Measurements from ENCODE around the gene PARVG.

PARVG gene

DNA sequence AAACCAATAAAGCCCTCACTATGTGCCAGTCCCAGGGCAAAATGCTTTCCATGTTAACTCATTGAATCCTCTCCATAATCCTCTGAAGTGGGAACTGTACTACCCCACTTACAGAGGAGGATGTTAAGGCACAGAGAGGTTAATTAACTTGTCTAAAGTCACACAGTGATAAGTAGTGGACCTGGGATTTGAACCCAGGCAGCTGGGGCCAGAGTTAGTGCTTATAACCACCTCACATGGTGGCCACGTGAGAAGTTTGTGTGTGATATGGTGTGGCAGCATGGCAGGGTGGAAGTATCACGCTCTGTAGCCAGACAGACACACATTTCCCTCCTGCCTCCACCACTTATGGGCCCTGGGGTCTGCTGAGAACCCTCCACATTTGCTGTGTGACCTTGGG, 16.5 kb downstream of the PARVG start:
- no peak for DNase-seq

DNA sequence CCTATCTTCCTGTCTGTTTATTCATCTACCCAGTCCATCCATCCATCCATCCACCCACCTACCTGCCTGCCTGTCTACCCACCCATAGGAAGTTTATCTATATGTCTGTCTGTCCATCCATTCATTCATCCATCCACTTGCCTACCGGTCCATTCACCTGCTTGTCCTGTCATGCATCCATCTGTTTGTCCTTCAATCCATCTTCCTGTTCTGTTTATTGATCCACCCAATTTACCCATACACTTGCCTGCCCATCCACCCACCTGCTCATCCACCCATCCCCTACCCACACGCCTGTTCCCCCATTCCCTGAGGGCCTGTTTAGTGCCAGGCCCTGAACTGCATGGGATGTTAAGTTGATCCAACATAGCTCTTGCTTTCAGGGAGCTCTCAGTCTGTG, 18.4 kb downstream of the PARVG start:
- DNase-seq = no peak

GRCh38 chr22:44199866-44200265, 19.1 kb downstream of the PARVG start:
- no peak for DNase-seq

DNA sequence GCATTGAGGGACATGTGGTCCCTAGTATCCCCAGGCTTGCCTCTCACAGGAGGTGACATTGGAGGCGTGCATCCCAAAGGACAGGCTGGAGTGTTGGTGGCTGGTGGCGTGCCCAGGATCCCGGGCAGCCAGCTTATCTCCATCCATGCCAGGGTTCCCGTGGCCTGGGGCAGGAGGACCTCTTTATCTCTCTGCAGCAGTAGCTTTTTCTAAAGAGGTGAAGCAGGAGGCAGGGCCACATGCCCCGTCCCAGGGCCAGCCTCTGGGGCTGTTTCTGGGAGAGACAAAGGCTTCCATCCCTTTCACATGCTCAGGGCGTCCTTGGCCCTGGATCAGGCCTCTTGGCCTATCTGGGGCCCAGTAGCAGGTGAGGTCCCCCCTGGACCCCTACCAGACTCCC, 19.7 kb downstream of the PARVG start:
- DNase-seq = no peak

GRCh38 chr22:44200855-44201550, 20.3 kb downstream of the PARVG start:
- no peak for DNase-seq

- DNase-seq = no peak
These were observed 20.9 kb downstream of the PARVG start for GRCh38 chr22:44201665-44202064.

DNA sequence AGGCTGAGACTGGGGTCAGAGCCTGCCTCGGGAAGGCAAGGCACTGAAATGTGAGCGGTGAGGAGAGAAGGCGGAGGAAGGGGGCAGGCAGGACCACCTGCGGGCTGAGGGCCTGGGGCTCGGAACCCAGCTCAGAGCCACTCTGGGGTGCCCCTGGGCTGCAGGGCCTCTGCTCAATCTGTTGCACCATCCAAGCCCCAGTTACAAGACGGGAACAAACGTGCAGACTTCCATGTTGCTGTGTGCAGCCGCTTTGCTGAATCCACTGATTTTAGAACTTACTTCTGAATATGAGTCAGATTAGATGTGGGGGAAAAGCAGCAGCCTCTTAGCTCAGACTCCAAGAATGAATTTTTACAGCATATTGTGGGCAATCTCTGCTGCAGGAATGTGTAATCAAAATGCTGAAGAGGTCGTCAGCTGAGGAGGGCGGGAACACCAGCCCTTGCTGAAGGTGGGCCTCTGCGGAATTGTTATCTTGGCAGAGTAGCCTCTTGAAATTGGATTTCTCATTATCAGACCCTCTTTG, 21.6 kb downstream of the PARVG start:
- DNase-seq = no peak

DNA sequence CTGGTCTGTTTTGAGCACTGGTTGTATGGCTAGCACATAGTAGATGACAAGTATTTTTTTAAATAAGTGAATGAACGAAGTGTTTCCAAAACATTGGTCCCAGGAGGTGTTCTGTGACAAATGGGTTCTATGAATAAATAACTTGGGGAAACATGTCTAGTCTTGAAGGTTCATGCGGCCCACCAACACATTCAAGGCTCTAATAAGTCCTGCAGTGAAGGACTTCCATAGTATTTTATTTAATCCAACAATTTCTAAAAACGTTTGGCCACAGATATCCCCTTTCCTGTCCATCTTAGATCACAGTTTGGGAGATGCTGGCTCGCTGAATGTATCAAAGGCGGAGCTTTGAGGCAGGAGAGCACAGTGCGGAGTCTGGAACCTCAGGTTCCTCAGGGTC, 22.5 kb downstream of the PARVG start:
- no peak for DNase-seq

DNA sequence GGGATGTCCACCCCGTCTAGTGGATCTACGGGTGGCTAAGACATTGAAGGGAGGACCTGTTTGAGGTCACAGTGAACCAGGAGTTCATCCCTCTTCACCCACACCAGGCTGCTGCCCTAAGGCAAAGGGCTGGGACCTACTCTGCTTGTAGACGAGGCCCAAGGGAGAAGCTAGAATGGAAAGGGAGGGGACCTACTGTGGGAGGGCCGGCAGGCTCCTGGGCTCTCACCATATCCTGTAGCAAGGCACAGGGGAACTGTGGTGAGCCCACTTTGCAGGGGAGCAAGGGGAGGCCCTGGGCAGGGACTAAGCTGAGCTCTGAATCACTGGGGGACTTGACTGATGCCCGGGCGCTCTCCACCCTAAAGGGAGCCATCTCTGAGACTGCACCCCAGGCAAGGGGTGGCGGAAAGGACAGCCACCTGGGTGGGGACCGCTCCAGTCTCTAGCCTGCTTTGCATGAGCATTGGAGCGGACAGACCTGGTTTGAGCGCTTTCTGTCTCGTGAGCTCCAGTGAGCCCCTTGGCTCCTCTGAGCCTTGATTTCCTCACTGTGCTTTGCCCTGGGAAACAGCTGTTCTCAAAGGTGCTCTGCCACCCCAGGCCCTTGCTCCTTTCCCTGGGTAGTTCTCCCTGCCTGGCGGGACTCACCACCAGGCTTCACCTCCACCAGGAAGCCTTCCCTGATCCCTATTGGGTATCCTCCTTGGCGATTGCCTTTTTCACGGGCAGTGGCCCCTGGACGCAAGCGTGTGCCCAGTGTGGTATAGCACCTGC, 24.2 kb downstream of the PARVG start:
- DNase-seq = no peak

- no peak for DNase-seq
These were observed 25.0 kb downstream of the PARVG start for GRCh38 chr22:44205516-44206329.

- no peak for DNase-seq
These were observed 25.6 kb downstream of the PARVG start for GRCh38 chr22:44206330-44206645.

DNA sequence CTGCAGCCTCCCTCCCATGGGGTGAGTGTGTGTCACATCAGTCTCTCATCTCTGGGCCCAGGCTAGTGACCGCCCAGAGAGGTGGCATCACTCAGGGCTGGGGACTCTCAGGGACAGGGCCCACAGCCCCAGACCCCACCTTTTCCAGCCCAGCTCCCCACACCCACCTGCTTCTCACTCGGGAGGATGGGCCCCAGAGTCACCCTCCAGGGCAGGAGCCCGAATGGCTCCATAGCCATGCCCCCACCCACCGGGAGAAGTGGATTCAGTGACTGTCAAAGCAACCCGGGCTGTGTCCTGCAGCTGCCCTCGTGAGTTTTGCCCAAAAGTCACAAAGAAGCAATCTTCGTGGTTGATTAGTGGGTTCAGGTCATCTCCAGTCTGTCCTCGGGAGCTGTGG, 26.0 kb downstream of the PARVG start:
- DNase-seq = no peak

DNA sequence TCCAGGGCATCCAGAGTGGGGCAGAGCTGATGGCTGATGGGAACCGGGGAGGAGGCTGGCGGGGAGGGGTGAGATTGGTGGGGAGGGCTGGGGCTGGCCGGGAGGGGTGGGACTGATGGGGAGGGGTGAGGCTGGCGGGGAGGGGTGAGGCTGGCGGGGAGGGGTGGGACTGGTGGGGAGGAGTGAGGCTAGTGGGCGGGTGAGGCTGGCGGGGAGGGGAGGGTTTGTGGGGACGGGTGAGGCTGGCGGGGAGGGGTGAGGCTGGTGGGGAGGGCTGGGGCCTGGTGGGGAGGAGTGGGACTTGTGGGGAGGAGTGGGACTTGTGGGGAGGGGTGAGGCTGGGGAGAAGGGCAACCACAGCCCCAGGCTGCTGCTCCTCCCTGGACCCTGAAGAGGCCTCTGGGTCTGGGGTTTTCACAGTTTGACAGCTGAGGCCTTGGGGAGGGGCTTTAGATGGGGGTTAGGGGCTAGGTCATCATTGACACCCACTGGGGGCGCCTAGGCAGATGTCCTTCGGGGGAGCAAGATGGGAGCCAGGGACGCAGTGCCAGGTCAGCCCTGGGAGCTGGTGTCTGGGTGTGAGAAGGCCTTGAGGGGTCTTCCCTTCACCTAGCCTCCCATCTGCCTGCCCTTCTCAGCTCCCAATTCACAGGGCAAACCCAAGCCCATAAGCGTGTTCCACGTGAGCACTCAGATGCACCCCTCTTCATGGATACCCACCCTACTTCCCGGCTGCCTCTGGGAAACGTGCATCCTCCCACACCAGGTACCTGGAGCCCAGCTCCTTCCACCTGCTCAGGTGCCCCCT, 26.7 kb downstream of the PARVG start:
- DNase-seq = no peak

- DNase-seq = no peak
These were observed 27.2 kb downstream of the PARVG start for GRCh38 chr22:44207981-44208317.

GRCh38 chr22:44209343-44209742, 28.6 kb downstream of the PARVG start:
- DNase-seq = no peak

DNA sequence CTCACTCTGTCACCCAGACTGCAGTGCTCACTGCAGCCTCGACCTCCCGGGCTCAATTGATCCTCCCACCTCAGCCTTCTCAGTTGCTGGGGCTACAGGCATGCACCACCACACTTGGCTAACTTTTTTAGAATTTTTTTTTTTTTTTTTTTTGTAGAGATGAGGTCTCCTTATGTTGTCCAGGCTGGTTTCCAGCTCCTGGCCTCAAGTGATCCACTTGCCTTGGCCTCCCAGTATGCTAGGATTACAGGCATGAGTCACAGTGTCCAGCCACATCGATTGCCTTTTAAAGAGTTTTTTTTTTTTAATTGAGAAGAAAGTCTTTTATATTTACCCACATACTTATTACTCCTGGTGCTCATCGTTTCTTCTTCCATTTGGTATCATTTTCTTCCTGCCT, 30.0 kb downstream of the PARVG start:
- DNase-seq = no peak

- DNase-seq = no peak
These were observed 30.7 kb downstream of the PARVG start for GRCh38 chr22:44211256-44211945.

DNA sequence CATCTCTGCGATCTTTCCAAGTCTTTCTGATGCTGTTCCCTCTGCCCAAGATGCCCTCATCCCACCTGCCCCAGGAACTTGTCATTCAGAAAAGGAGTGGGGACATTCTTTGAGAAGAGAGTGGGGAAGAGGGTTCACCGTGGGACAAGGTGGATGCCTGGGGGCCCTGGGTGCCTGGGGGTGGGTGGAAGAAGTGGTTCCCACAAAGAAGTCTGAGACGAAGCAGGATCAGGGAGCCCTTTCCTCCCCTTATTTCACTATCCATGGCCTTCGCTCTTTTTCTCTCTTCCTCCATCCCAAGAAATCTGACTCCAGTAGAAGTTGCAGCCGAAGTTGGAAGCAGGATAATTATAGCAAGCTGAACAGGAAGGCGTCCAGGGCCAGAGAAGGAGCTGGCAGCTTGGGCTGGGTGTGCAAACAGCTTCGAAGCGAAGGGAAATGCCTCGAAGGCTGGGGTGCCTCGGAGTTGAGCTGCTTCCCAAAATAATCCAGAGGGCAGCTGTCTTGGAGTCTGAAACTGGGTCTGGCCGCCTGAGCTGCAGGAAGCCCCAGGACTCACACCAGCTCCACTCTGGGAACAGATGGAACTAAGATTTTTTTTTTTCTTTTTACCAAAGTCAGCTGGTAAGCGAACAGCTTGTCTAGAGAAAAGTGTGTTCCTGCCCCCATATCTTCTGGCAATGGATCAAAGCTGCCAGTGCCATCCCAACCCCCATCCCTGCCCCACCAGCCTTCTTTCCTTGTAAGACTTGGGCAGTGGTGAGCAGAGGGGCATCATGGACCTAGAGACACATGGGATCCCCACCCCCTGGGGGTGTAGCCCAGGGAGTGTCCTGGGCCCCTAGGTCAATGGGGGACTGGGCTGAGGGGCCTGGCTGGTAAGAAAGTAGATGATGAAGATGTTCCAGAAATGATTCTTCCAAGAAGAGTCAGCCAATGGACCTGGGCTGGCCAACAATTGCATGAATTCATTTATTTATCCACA, 31.5 kb downstream of the PARVG start:
- no peak for DNase-seq

- no peak for DNase-seq
These were observed 32.2 kb downstream of the PARVG start for GRCh38 chr22:44212936-44213335.

- no peak for DNase-seq
These were observed 32.8 kb downstream of the PARVG start for GRCh38 chr22:44213489-44214043.

- DNase-seq = no peak
These were observed 33.5 kb downstream of the PARVG start for GRCh38 chr22:44214187-44214586.

All from NCI-H69 (cell line).